GM19463 (cell line): Measurements from ENCODE around the gene PRCD.

Experiments used
- ATAC-seq: cut with Tn5 transposase; IDR thresholded peaks from one replicate; pipeline ENCODE4 v1.9.1; 2021; ENCODE audit warnings: mild to moderate bottlenecking, moderate library complexity; ENCODE audit not compliant: unreplicated experiment

The PRCD gene

DNA sequence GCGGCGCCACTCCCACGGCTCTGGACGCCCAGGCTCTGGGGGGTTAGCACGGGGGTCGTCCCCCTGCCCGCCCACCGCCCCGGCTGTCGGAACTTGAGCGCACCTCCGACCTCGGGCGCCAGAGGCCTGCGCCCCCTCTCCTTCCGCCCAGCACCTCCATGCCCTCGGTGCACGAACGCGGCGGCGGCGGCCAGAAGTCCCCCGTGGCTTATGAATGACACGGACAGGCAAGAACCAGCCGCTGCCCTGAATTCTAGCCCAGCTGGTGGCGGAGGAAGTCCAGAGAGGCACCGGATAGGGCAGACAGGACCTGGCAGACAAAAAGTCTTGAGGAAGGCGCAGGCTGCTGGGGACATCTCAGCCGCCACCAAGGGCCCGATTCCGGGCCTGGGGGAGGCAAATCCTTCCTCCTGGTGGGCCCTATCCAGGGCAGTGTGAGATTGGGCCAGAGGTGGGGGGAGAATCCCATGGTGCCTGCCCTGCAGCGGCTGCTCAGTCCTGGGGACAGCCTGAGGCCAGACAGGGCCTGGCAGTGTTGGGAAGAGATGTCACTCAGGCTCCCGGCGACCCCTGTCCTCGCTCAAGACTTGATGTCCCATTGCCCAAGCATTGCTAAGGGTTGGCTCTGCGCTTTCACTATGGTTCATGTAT is 1.4 kb upstream of the PRCD start:
- no peak for ATAC-seq

- ATAC-seq: no peak
Measured at GRCh38 chr17:76538941-76539570, 788 bp upstream of the PRCD start.

DNA sequence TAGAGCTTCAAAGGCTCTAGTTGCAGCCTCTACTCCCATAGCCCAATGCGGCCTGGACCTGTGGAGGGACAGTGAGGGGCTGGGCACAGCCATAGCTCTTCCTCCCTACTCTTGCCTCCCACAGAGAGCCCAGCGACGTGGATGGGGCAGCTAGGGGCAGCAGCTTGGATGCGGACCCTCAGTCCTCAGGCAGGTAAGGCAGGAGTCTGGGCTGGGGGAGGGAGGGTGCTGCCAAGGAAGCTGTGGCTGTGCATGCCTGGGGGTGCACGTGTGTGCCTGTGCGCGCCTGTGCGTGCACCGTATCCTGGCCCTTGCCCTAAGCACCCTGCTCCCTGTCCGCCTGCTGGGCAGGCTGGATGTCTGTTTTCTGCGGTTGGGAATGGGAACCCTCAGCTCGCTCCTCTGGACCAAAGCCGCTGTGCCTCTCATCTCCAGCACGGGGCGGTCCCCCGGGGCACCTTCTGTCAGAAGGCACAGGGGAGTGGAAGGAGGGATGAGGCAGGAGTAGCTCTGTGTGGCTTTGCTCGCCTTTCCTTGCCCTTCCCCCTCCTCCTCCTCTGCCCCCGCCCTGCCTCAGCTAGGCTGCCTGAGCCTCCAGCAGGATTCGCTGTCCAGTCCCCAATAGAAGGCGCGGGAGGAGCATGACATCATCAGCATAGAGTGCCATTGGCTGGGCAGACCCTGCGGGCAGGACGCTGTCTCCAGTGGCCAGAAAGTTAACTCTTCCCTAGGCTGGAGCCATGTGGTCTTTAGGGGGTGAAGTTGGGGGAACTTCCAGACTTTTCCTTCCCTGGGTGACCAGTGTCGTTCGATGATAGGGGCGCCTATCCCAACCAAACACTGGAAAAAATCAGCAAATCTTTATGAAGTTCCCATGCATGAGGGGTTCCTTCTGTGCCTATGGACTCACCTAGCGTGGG is 797 bp downstream of the PRCD start:
- peak; percentile 54 for ATAC-seq

- ATAC-seq: no peak
Measured at GRCh38 chr17:76541739-76542454, 2.1 kb downstream of the PRCD start.

- ATAC-seq: no peak
Measured at GRCh38 chr17:76542566-76542971, 2.7 kb downstream of the PRCD start.

- no peak for ATAC-seq
Measured at GRCh38 chr17:76542984-76543383, 3.1 kb downstream of the PRCD start.

DNA sequence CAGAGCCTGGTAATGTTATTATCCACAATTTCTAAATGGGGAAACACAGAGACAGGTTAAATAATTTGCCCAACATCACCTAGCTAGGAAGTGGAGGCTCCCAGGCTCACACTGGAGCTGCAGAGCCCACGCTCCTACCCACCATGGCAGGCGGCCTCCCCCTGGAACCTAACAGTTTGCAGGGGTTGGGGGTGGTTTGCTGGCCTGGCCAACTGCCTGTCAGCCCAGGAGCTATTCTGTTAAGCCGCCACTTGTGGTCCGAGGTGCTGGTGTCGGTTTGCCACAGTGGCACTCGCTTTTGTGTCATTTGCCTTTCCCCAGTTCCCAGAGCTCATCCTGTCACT is 3.6 kb downstream of the PRCD start:
- ATAC-seq: no peak

DNA sequence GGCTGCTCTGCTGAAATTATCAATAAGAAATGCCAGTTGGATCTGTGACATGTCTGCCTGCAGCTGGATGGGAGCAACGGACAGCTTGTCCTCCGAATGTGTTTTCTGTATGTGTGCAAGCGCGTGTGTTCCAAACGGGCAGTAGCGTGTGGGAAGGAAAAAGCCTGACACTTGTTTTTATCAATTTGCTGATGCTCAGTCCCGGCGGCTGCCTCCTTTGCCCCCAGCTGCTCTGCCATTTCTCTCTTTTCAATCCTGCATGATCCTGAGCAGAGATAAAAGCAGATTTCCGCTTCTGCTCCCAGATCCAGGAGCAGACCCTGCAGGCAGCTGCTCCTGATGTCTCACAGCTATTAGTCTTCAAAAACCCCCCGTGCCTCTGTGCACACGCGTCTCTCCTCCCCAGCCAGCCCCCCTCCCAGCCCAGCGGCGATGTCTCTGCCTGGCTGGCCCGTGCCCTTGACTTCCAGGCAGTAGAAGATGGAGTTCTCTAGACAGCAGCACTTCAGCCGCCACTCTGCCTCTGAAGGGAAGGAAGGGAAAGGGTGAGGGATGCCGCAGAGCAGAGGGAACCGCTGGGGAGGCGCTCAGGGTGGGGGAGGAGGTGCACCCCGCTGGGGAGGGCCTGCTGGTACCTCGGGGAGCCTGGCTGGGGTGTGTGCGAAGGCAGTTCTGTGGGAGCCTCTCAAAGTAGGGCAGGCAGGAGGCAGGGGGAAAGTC is 4.1 kb downstream of the PRCD start:
- no peak for ATAC-seq

- no peak for ATAC-seq
Measured at GRCh38 chr17:76544546-76545365, 4.9 kb downstream of the PRCD start.

DNA sequence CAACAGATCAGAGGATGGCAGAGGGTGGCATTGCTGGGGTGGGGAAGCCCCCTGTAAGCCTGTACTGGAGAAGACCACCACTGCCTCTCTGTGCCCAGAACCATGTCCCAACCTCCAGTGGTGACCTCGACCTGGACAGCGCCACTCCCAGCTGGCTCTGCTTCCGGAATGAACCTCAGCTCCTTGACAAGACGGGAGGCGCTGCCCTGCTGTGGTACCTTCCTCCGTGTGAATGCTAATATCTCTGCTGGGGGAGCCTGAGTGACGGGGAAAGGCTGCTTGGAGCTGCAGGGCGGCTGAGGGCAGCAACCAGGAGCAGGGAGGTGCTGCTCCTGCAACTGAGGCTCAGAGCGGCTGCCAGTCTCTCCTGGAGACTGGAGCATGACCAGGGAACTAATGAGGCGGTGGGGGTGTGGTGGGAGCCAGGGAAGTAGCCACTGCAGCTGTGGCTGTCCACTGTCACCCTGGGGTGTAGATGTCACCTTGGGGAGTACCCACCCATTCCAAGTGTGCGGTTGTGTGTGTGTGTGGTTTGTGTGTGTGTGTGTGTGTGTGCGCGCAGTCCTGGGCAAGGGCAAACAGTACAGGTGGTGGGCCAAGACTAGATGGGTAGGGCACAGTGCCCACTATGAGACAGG is 6.2 kb downstream of the PRCD start:
- ATAC-seq: no peak

DNA sequence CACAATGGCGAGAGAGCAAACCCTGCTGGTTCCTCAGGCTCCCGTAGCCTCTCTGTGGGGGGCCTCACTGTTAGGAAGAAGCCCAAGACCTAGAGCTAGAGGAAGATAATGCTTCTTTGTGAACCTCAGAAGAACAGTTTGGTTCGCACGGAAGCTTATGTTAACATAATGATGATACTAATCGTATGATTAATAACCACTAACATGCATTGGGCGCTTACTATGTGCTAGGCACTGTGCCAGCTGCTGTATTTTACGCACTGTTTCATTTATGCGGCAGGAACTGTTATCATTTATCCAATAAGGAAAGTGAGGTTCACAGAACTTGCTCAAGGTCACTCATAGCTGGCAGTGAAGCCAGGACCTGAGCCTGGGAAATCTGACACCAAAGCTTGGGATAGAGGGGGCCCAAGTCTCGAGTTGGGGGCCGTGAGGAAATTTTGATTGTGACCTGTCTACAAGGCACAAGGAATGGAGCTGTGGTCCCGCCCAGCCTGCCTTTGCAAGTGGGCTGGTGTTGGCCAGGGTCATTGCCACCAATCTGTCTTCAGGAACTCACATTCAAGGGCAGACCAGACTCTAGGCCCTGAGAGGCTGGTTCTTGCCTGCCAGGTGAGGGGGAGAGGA is 6.8 kb downstream of the PRCD start:
- ATAC-seq: no peak

GRCh38 chr17:76547183-76547641 is 7.4 kb downstream of the PRCD start:
- no peak for ATAC-seq

DNA sequence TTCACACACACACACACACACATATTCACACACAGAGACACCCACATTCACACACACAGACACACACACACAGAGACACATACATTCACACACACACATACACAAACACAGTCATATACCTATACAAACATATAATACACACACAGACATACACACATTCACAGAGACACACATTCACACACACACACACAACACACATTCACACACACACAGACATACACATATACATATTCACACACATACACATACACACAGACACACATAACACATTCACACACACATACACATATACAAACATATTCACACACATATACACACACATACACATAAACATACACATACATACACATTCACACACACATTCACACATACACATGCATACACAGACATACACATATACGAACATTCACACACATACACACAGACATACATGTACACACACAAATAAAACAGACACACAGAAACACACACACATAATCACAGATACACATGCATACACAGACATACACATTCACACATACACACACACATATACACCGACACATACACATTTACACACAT is 7.9 kb downstream of the PRCD start:
- no peak for ATAC-seq

- no peak for ATAC-seq
Measured at GRCh38 chr17:76548378-76549214, 8.8 kb downstream of the PRCD start.

GRCh38 chr17:76549215-76549518 is 9.3 kb downstream of the PRCD start:
- no peak for ATAC-seq

GRCh38 chr17:76549539-76549938 is 9.7 kb downstream of the PRCD start:
- ATAC-seq: no peak

DNA sequence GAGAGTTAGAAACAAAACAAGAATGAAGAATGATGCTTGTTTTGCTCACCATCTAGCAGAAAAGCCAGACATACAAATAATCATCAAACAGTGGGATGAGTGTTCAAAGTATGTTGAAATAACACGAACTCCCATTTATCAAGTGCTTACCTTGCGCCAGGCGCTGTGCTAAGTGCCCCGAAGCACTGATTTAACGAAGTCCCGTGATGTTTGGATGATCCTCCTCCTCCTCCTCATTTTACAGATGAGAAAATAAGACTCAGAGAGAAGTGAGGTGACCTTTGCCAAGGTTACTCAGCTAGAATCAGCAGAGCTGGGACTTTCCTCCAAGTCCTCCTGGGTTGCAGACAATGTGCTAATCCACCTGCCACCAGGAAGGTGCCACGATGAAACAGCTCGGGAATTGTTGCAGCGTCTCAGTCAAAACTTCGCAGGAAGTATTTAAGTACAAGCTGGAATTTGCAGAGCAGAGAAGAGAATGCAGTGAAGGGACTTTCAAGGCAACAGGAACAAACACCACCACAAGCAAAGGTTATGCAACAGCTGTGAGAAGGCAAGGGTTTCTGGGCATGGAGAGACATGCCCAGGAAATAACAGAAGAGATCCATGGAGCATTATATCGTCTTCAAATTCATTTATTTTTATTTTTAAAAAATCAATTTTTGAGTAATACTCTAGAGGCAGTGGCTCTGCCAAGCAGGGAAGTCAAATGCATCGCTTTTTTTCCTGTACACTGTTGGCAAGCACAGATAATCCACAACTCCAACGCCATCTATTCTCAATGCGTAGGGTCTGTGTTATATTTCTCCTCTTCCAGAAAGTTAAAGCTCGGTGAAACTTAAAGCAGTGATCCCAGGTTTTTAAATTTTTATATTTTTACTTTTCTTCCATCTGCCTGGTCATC is 11.1 kb downstream of the PRCD start:
- no peak for ATAC-seq
